ENCODE results near the gene SMYD2. TPM values are rescaled to one million over a fixed set of nuclear protein-coding genes. Genes with fewer than 3 reads are reported as not detected.

The SMYD2 gene
- total RNA-seq, 1 experiment from 2014 or later, result 37.2 TPM

DNA sequence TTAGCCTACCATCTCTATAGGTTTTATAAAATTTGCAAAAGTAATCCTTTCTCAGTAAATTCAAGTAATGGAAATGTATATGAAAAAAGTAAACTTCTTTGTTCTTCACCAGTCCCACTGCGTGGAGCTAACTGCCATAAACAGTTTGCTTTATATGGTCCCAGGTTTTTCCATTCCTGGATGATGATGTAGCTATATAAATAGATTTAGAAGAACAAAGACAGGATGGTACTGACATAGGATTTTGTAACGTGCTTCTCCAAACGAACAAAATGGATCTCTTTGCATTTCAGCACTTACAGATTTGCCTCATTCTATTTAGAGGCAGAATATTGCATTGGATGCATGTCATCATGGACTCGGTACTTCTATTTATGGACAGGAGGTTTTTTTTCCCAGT is 57.3 kb downstream of the SMYD2 start:
- DNase-seq, result no peak

GRCh38 chr1:214341459-214341858 is 60.5 kb downstream of the SMYD2 start:
- Histone ChIP-seq H3K27me3 (no peaks in the 10 kb centered on the region), H3K9me3 (replicated peaks) (peaks cover 5% of the 10 kb centered on the region; the same call in 1 of the 2 replicates), H3K27ac (no peak overlapping the region), H3K36me3 (peaks cover 16% of the 10 kb centered on the region), H3K4me3 (no peak overlapping the region), H3K4me1 (no peaks in the 10 kb centered on the region)
- no peak for DNase-seq

More for the DNA sequence above, 57.3 kb downstream of the SMYD2 start:
- Histone ChIP-seq H3K9me3 (replicated peaks) (no peaks in the 10 kb centered on the region), H3K4me3 (no peak overlapping the region), H3K36me3 (no peaks in the 10 kb centered on the region), H3K27ac (no peak overlapping the region), H3K4me1 (no peaks in the 10 kb centered on the region), H3K27me3 (no peaks in the 10 kb centered on the region)

- H3K27ac ChIP-seq, result no peak overlapping the region
- DNase-seq, result no peak
- no peaks in the 10 kb centered on the region for H3K27me3 ChIP-seq
- H3K4me1 ChIP-seq, result no peaks in the 10 kb centered on the region
- H3K4me3 ChIP-seq, result no peak overlapping the region
- H3K36me3 ChIP-seq, result peaks cover 20% of the 10 kb centered on the region
- H3K9me3 ChIP-seq (replicated peaks), result peaks cover 5% of the 10 kb centered on the region; the same call in 1 of the 2 replicates
These were observed 61.0 kb downstream of the SMYD2 start for GRCh38 chr1:214341932-214342331.

GRCh38 chr1:214342525-214342924 is 61.6 kb downstream of the SMYD2 start:
- no peaks in the 10 kb centered on the region for H3K4me1 ChIP-seq
- no peak for DNase-seq
- no peaks in the 10 kb centered on the region for H3K27me3 ChIP-seq
- peaks cover 25% of the 10 kb centered on the region for H3K36me3 ChIP-seq
- H3K27ac ChIP-seq, result no peak overlapping the region
- peaks cover 5% of the 10 kb centered on the region; the same call in 1 of the 2 replicates for H3K9me3 ChIP-seq (replicated peaks)
- H3K4me3 ChIP-seq, result no peak overlapping the region

GRCh38 chr1:214344897-214345296 is 63.9 kb downstream of the SMYD2 start:
- Histone ChIP-seq H3K27ac (no peak overlapping the region), H3K4me3 (no peak overlapping the region), H3K4me1 (peaks cover 8% of the 10 kb centered on the region), H3K36me3 (peaks cover 31% of the 10 kb centered on the region), H3K9me3 (replicated peaks) (peaks cover 5% of the 10 kb centered on the region; the same call in 1 of the 2 replicates), H3K27me3 (no peaks in the 10 kb centered on the region)
- no peak for DNase-seq

- Histone ChIP-seq H3K27me3 (no peaks in the 10 kb centered on the region), H3K9me3 (replicated peaks) (peaks cover 5% of the 10 kb centered on the region; the same call in 1 of the 2 replicates), H3K4me3 (no peak overlapping the region), H3K4me1 (peaks cover 16% of the 10 kb centered on the region), H3K36me3 (peaks cover 32% of the 10 kb centered on the region), H3K27ac (no peak overlapping the region)
- no peak for DNase-seq
These were observed 68.0 kb downstream of the SMYD2 start for GRCh38 chr1:214349008-214349407.

DNA sequence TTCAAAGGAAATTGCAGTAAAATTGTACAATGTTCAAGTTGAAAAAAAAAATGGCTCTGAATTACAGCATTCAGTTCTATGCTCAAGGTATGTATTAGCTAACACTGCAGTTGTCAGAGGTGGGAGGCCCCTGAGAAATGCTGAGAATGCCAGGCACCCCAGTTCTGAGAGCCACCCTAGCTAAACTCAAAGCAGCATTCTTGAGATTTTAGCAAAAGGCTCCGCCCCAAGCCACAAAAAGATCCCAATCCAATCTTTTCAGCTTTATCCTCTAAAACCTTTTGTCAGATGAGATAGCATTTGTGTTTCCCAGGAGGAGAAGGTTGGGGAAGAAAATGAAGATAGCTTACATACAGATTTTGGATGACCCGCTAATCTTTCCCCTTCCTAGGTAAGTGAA is 68.8 kb downstream of the SMYD2 start:
- Histone ChIP-seq H3K36me3 (peaks cover 29% of the 10 kb centered on the region), H3K9me3 (replicated peaks) (peaks cover 5% of the 10 kb centered on the region; the same call in 1 of the 2 replicates), H3K27ac (peak overlapping the region; percentile 16), H3K27me3 (no peaks in the 10 kb centered on the region), H3K4me1 (peaks cover 16% of the 10 kb centered on the region), H3K4me3 (no peak overlapping the region)
- peak; percentile 28 to 39 for DNase-seq

DNA sequence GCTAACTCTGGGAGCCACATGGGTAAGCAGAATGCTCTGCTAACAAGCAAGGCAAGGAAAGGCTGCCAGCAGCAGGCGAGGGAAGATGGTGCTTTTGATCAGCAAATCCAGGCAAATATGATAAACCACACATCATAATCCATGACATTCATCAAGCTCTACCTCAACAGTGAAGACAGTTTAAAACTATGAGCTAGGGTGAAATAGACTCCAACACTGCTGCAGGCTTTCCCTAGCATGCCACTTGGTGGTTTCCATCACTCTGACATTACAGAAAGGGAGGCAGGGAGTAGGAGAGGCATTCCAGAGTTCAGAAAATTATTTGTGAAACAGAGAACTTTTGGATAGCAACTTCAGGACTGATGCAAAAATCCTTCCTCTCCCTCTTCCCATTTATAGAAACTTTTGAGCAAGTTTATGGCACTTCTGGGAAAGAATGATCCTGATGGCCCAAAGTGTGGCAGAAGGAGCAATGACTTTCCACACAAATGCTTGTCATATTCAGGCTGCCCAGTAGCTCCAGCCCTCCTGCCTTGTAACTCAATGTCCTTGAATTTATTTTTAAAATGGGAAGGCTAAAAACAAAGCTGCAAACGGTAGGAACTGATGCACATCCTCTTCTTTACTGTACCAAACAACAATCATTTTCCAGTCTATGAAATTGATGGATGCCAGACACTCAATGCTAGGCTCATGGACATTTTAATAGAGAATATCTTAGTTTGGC is 70.8 kb downstream of the SMYD2 start:
- peaks cover 16% of the 10 kb centered on the region for H3K4me1 ChIP-seq
- H3K36me3 ChIP-seq, result peaks cover 25% of the 10 kb centered on the region
- H3K4me3 ChIP-seq, result no peak overlapping the region
- no peak overlapping the region for H3K27ac ChIP-seq
- no peaks in the 10 kb centered on the region for H3K27me3 ChIP-seq
- no peaks in the 10 kb centered on the region for H3K9me3 ChIP-seq (replicated peaks)
- peak; percentile 38 to 47 for DNase-seq

DNA sequence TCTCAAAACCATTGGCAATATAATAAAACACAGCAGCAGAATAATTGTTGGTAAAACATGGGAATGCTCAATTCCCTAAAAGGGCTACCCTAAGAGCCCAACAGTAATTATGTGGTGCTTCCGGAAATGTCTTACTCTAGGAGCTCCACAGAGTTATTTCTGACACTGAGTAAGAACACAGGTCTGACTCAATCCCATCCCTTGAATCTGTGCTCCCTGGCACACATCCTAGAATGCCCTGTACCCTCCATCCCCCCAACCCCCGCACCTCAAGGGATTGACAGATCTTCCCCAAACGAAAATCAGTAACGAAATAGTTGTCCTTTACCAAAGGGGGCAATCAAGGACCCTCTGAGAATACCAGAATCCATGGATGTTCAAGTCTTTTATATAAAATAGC is 71.9 kb downstream of the SMYD2 start:
- H3K36me3 ChIP-seq, result peaks cover 21% of the 10 kb centered on the region
- no peak for DNase-seq
- H3K4me1 ChIP-seq, result peaks cover 16% of the 10 kb centered on the region
- no peak overlapping the region for H3K27ac ChIP-seq
- no peaks in the 10 kb centered on the region for H3K9me3 ChIP-seq (replicated peaks)
- H3K27me3 ChIP-seq, result no peaks in the 10 kb centered on the region
- no peak overlapping the region for H3K4me3 ChIP-seq

GRCh38 chr1:214354440-214355148 is 73.6 kb downstream of the SMYD2 start:
- no peak for DNase-seq
- Histone ChIP-seq H3K4me3 (no peak overlapping the region), H3K27me3 (no peaks in the 10 kb centered on the region), H3K27ac (no peak overlapping the region), H3K36me3 (peaks cover 22% of the 10 kb centered on the region; the same call in 1 of the 2 replicates), H3K4me1 (peaks cover 11% of the 10 kb centered on the region), H3K9me3 (replicated peaks) (no peaks in the 10 kb centered on the region)

DNA sequence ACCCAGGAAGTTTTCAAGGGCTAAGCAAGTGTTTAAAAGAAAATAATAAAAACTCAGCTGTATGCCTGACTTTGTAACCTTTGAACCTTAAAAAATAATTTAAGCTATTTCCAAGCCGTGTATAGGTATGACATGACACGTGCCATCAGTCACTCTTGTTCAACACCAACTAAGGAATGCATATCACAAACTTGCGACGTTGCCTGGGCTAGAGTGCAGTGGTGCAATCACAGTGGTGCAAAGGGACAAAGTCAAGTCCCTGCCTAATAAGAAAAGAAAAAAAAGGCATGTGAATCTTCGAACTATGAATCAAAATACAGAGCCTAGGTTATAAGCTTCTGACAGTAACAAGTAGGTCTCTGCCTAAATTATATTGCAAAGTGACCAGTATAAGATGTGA is 79.2 kb downstream of the SMYD2 start:
- H3K4me1 ChIP-seq, result no peaks in the 10 kb centered on the region
- peaks cover 31% of the 10 kb centered on the region for H3K36me3 ChIP-seq
- no peaks in the 10 kb centered on the region for H3K9me3 ChIP-seq (replicated peaks)
- no peaks in the 10 kb centered on the region for H3K27me3 ChIP-seq
- no peak for DNase-seq
- H3K4me3 ChIP-seq, result no peak overlapping the region
- H3K27ac ChIP-seq, result no peak overlapping the region

- H3K9me3 ChIP-seq (replicated peaks), result no peaks in the 10 kb centered on the region
- H3K27me3 ChIP-seq, result no peaks in the 10 kb centered on the region
- H3K36me3 ChIP-seq, result peaks cover 35% of the 10 kb centered on the region
- H3K4me3 ChIP-seq, result no peak overlapping the region
- no peak for DNase-seq
- H3K4me1 ChIP-seq, result no peaks in the 10 kb centered on the region
- no peak overlapping the region for H3K27ac ChIP-seq
These were observed 79.7 kb downstream of the SMYD2 start for GRCh38 chr1:214360525-214361164.

- H3K36me3 ChIP-seq, result peaks cover 40% of the 10 kb centered on the region
- H3K27me3 ChIP-seq, result no peaks in the 10 kb centered on the region
- no peaks in the 10 kb centered on the region for H3K9me3 ChIP-seq (replicated peaks)
- no peak overlapping the region for H3K4me3 ChIP-seq
- H3K27ac ChIP-seq, result no peak overlapping the region
- no peaks in the 10 kb centered on the region for H3K4me1 ChIP-seq
- no peak for DNase-seq
These were observed 80.7 kb downstream of the SMYD2 start for GRCh38 chr1:214361636-214362035.

DNA sequence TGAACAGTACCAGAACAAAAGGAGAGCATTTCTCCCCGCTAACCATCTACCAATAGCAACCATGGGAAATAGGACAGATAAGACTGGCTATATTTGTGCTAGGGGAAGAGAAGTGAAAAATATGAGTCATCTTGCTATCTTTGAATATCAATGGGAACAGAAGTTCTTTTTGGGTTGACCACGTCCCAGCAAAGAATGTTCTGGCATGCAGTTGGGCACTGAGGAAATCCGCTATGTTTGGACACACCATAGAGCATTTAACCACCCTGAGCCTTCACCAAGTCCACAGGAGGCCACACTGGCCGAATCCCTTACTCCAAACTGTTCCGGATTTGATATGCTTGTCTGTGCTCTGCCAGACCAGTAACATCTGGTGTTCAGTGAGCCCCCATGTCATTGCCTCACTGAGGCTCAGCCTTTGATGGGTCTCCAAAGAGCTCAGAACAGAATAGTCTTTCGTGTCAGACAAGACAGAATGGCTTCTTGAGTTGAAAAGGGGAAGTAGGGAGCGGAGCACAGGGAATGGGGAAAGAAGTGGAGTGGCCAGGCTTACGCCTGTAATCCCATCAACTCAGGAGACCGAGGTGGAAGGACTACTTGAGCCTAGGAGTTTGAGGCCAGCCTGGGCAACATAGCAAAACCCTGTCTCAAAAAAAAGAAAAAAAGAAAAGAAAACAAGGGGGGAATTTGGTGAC is 81.4 kb downstream of the SMYD2 start:
- Histone ChIP-seq H3K27me3 (no peaks in the 10 kb centered on the region), H3K27ac (no peak overlapping the region), H3K4me3 (no peak overlapping the region), H3K9me3 (replicated peaks) (no peaks in the 10 kb centered on the region), H3K4me1 (no peaks in the 10 kb centered on the region), H3K36me3 (peaks cover 39% of the 10 kb centered on the region)
- DNase-seq, result no peak

Measured in SJCRH30 (cell line).